Sigmoid colon (tissue), 4 donors: ENCODE measurements around the gene SH3BP1.
A peak's percentile ranks its signal among the peaks of the same experiment; 100 is the strongest.

Source experiments
- CTCF ChIP-seq, 4 experiments: fragments of 450-650 bp in 3 of 4; fragments of 200-600 bp in 1 of 4; IDR thresholded peaks; one replicate each; pipeline ENCODE4 v1.5.1; 2016 to 2019; ENCODE audit warnings: antibody characterized with exemption in 4 of 4, mild to moderate bottlenecking in 3 of 4, moderate library complexity in 2 of 4
- EP300 ChIP-seq, 4 donors: sonication (generic); formaldehyde crosslinking; IDR thresholded peaks; one replicate each; pipeline ENCODE4 v1.6.1; 2017; ENCODE audit warnings: antibody characterized with exemption in 4 of 4
- POLR2A ChIP-seq, 2 donors: fragments of 450-650 bp; IDR thresholded peaks; one replicate each; pipeline ENCODE4 v1.6.1; 2016; ENCODE audit warnings: antibody characterized with exemption in 2 of 2, mild to moderate bottlenecking in 2 of 2, moderate library complexity in 2 of 2
- POLR2AphosphoS5 ChIP-seq, 4 donors: sonication (generic); formaldehyde crosslinking; IDR thresholded peaks; one replicate each; pipeline ENCODE4 v1.6.1; 2017; ENCODE audit warnings: antibody characterized with exemption in 4 of 4

DNA sequence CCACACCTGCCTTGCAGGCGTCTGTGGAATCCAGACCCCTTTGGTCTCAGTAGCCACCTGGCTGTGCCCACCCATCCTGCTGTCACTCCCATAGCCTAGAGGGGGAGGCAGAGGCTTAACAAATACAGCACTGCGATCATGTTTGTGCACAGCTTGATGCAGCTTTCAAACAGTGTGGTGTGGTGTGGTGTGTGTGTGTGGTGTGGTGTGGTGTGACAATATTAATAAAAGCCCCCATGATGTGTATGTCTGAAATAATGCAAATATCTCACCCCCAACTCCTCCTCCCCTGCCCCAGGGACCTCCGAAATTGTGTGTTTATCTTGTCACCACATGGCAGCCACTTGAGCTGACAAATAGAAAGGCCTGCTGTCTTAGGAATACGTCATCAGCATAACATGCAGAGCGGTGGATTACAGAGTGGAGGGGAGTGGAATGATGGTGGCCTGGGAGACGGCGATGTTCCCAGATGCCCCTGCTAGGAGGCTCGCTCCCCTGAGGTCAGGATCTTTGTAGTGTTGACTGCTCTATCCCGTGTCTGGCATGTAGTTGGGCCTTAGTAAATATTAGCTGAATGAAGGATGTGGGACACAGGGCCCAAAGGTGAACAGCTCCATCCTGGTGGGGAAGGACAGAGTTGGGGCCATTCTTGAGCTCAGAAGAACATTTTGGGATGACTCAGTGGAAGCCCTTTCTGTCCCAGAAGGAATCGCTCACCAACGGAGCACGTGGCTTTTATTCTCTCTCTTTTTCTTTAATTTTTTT, 21.9 kb downstream of the SH3BP1 start:
- TF ChIP-seq CTCF (IDR thresholded peaks at IDR 0.05) = peak in 3 of 4 experiments; percentile 11 to 54 (median 35)
- TF ChIP-seq POLR2A (IDR thresholded peaks at IDR 0.05) = no peak
- TF ChIP-seq POLR2AphosphoS5 (IDR thresholded peaks at IDR 0.05) = peak in 3 of 4 donors; percentile 26 to 69 (median 36)
- no peak for TF ChIP-seq EP300 (IDR thresholded peaks at IDR 0.05)
